Measurements from ENCODE around the gene DUSP5.

DUSP5 gene

GRCh38 chr10:110483633-110484032 is 14.1 kb upstream of the DUSP5 start:
- DNase-seq: no peak

GRCh38 chr10:110485541-110485940 is 12.2 kb upstream of the DUSP5 start:
- DNase-seq: peak; percentile 20

GRCh38 chr10:110486680-110487410 is 10.9 kb upstream of the DUSP5 start:
- DNase-seq: peak; percentile 5

- peak; percentile 35 for DNase-seq
Measured at GRCh38 chr10:110487411-110488331, 10.0 kb upstream of the DUSP5 start.

GRCh38 chr10:110488332-110488681 is 9.4 kb upstream of the DUSP5 start:
- no peak for DNase-seq

GRCh38 chr10:110488940-110489339 is 8.8 kb upstream of the DUSP5 start:
- no peak for DNase-seq

- no peak for DNase-seq
Measured at GRCh38 chr10:110490640-110491039, 7.1 kb upstream of the DUSP5 start.

GRCh38 chr10:110491346-110491745 is 6.4 kb upstream of the DUSP5 start:
- no peak for DNase-seq

GRCh38 chr10:110492069-110492822 is 5.5 kb upstream of the DUSP5 start:
- peak; percentile 10 for DNase-seq

GRCh38 chr10:110493832-110494426 is 3.8 kb upstream of the DUSP5 start:
- peak; percentile 68 for DNase-seq

- DNase-seq: no peak
Measured at GRCh38 chr10:110494532-110494931, 3.2 kb upstream of the DUSP5 start.

- DNase-seq: peak; percentile 84
Measured at GRCh38 chr10:110495731-110496552, 1.8 kb upstream of the DUSP5 start.

GRCh38 chr10:110496553-110497437 is 912 bp upstream of the DUSP5 start:
- DNase-seq: peak; percentile 96

GRCh38 chr10:110498087-110498981 is 627 bp downstream of the DUSP5 start:
- peak; percentile 58 for DNase-seq

- peak; percentile 73 for DNase-seq
Measured at GRCh38 chr10:110498982-110499795, 1.5 kb downstream of the DUSP5 start.

GRCh38 chr10:110499796-110500514 is 2.2 kb downstream of the DUSP5 start:
- peak; percentile 12 for DNase-seq

- DNase-seq: no peak
Measured at GRCh38 chr10:110500515-110500905, 2.8 kb downstream of the DUSP5 start.
